ENCODE measurements around the gene MTX2.

Gene MTX2

DNA sequence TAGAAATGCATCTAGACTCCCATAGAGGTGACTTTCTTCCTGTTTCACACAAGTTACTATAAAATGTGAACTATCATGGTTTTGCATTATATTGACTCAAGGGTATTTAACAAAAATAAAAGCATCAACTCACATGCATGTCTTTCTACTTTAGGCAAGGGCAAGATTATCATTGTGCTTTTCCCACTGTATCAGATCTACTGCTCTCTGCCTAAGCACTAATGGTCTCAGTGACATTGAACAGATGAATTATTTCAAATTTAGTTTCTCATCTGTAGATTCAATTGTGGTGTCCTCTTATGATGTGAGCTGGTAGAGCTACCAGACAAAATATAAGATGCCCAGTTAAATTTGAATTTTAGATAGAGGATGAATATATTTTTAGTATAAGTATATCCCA is 113.9 kb downstream of the MTX2 start:
- no peak for DNase-seq

DNA sequence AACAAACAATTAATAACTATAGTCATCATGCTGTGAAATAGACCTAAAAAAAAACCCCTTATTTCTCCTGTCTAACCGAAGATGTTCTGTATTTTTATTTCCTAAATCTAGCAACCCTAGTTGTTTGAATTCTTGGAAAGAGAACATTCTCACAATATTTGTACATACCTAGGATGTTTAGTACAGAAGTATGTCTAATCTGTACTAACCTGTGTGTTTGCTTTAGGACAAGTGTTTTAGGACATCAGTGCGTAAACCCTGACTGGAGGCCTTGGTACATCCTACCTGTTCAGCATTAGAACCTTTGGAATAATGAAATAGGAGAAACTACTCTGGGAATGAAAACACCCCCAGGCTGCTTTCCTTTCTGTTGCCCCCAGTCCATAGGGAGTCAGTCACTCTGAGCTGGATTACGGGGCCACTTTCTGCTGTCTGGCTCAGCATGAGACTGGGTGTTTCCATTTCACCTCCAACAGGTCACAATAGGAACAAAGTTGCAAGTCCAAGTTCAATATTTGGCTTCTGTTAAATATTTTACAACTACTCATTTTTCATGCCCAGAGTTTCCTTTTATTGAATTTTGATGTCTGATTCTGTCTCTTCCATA is 114.7 kb downstream of the MTX2 start:
- DNase-seq, result no peak

DNA sequence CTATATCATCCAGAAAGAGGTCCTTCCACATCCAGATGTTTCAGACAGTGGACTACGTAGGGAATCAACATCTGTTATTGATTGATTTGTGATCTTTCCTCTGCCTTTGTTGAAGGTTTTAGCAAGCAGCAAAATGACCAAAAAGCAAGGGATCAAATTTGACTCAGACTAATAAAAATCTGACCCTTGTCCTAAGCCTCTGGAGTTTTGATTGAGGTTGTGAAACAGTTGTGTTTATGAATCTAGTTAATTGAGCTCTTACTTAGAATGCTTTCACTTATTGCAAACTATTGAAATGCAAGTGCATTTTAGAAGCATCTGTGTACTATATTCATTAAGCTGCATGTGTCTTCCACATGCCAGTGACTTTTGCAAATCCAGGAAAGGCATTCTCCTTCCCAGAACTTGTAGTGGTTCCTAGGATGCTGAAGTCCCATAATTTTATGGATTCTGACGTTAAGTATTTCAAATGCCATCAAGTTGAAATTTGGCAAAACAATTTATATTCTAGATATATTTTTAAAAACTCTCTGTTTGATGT is 116.0 kb downstream of the MTX2 start:
- DNase-seq, result no peak

DNA sequence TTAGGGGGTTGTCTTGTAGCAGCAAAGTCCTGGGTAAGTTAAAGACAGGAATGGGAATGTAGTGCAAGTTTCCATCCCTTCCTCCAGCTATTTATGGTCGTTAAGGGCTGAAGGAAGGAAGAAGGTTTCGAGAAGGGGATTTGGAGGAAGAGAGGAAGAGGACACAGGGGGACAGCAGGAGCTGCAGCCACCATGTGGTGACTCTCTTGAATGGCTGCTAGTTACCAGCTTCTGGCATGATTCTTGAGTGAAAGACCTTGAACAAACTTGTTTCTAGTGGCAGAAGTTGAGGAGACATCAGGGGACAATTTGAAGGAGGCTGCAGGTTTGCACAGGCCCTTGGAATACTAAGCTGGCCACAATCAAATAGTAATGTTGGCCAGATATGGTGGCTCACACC is 116.6 kb downstream of the MTX2 start:
- DNase-seq, result no peak

Data from left hindlimb (tissue), 1 donor.